B cell (primary cell): ENCODE data around the gene CHTOP. TPM values are rescaled to one million over a fixed set of nuclear protein-coding genes. Genes with fewer than 3 reads are reported as not detected.

Experiments
- ATAC-seq: fragments of 200-7000 bp; cut with Tn5 transposase; one replicate; pipeline ENCODE4 v1.10.0; 2021; ENCODE audit warnings: low read depth, mild to moderate bottlenecking, moderate number of reproducible peaks, moderate library complexity
- CTCF ChIA-PET: fragments of 350-600 bp; sonication (Branson Sonifier 250); formaldehyde crosslinking; loops from one replicate; lab custom pipeline; 2021; ENCODE audit warnings: antibody characterized with exemption, inconsistent platforms; lab: Charles Lee
- POLR2A ChIA-PET: fragments of 350-600 bp; sonication (Branson Sonifier 250); formaldehyde crosslinking; loops from one replicate; lab custom pipeline; 2021; ENCODE audit warnings: antibody characterized with exemption; lab: Charles Lee
- DNase-seq: peaks from one replicate; pipeline ENCODE4 v3.0.0; 2013
- H2AFZ ChIP-seq: 2 replicates; pipeline ENCODE4 v1.6.1; 2012; ENCODE audit warnings: mild to moderate bottlenecking, low read depth, low read length; ENCODE audit not compliant: insufficient read depth, poor library complexity, severe bottlenecking
- H3K27ac ChIP-seq, 2 donors: 1 replicate in 1 of 2; 2 replicates in 1 of 2; pipeline ENCODE4 v1.5.1; 2012 to 2013; ENCODE audit warnings: low read length in 2 of 2, mild to moderate bottlenecking in 2 of 2, moderate library complexity in 1 of 2
- H3K27me3 ChIP-seq, 4 experiments: fragments of 200-600 bp in 1 of 4; sonication (generic) in 1 of 4; replicated peaks in 1 of 4; 1 replicate in 2 of 4; 2 replicates in 2 of 4; pipeline versions ENCODE4 v1.6.1 to v1.7.0; 2013 to 2016; ENCODE audit warnings: low read length in 3 of 4, mild to moderate bottlenecking in 2 of 4, mixed read lengths in 1 of 4, moderate library complexity in 1 of 4; ENCODE audit not compliant: insufficient read depth in 4 of 4, control insufficient read depth in 3 of 4; ENCODE audit errors: control extremely low read depth in 1 of 4
- H3K36me3 ChIP-seq, 2 experiments: replicated peaks in 1 of 2; 1 replicate in 1 of 2; 2 replicates in 1 of 2; pipeline versions ENCODE4 v1.6.1 to v1.7.1; 2013; ENCODE audit warnings: low read length in 1 of 2; ENCODE audit not compliant: insufficient read depth in 2 of 2, control insufficient read depth in 1 of 2; ENCODE audit errors: control extremely low read depth in 1 of 2, extremely low read depth in 1 of 2
- H3K4me1 ChIP-seq, 2 donors: fragments of 200-600 bp in 1 of 2; sonication (generic) in 1 of 2; 1 replicate in 1 of 2; 2 replicates in 1 of 2; pipeline versions ENCODE4 v1.5.1 to v1.6.1; 2013 to 2017; ENCODE audit warnings: low read length in 2 of 2; ENCODE audit not compliant: control insufficient read depth in 2 of 2, insufficient read depth in 2 of 2
- H3K4me2 ChIP-seq: replicated peaks from 2 replicates; pipeline ENCODE3; 2012; ENCODE audit warnings: mild to moderate bottlenecking, low read depth, low read length; ENCODE audit not compliant: poor library complexity, severe bottlenecking
- H3K4me3 ChIP-seq, 5 experiments: fragments of 200-600 bp in 1 of 5; sonication (generic) in 1 of 5; 1 replicate in 3 of 5; 2 replicates in 2 of 5; pipeline versions ENCODE4 v1.5.1 to v1.7.0; 2011 to 2016; ENCODE audit warnings: low read length in 4 of 5, mild to moderate bottlenecking in 4 of 5, low read depth in 2 of 5, control low read depth in 1 of 5, moderate library complexity in 1 of 5; ENCODE audit not compliant: insufficient read depth in 1 of 5; ENCODE audit errors: control extremely low read depth in 1 of 5, extremely low read depth in 1 of 5
- H3K79me2 ChIP-seq: fragments of 200-600 bp; sonication (generic); one replicate; pipeline ENCODE4 v1.6.0; 2016; ENCODE audit warnings: low read length; ENCODE audit not compliant: control insufficient read depth, insufficient read depth
- H3K9ac ChIP-seq: fragments of 200-600 bp; sonication (generic); 2 replicates; pipeline ENCODE4 v1.6.1; 2017; ENCODE audit warnings: mild to moderate bottlenecking, low read length, moderate library complexity
- H3K9me3 ChIP-seq, 3 donors: one replicate each; pipeline versions ENCODE4 v1.6.1 to v1.7.1; 2013; ENCODE audit warnings: low read length in 2 of 3; ENCODE audit not compliant: control insufficient read depth in 2 of 3, insufficient read depth in 1 of 3; ENCODE audit errors: control extremely low read depth in 1 of 3
- H4K20me1 ChIP-seq: 2 replicates; pipeline ENCODE4 v1.6.0; 2012; ENCODE audit warnings: mild to moderate bottlenecking, low read length; ENCODE audit not compliant: insufficient read depth, control insufficient read depth, poor library complexity, severe bottlenecking
- H3K27ac Mint-ChIP-seq: one replicate; pipeline ENCODE4 v1.8.0; 2021; ENCODE audit warnings: mixed read lengths
- H3K27me3 Mint-ChIP-seq: one replicate; pipeline ENCODE4 v1.8.0; 2021; ENCODE audit warnings: mixed read lengths
- H3K4me1 Mint-ChIP-seq: one replicate; pipeline ENCODE4 v1.8.0; 2021; ENCODE audit warnings: mixed read lengths
- H3K4me3 Mint-ChIP-seq: one replicate; pipeline ENCODE4 v1.8.0; 2021; ENCODE audit warnings: mixed read lengths
- H3K9me3 Mint-ChIP-seq: one replicate; pipeline ENCODE4 v1.8.0; 2022; ENCODE audit warnings: mixed read lengths; ENCODE audit not compliant: insufficient read depth
- CTCF ChIP-seq: fragments of 200-600 bp; IDR thresholded peaks from one replicate; pipeline ENCODE4 v1.8.0; 2022; ENCODE audit warnings: antibody characterized with exemption, mild to moderate bottlenecking
- EZH2 ChIP-seq: IDR thresholded peaks from 2 replicates; pipeline ENCODE4 v1.6.1; 2012; ENCODE audit warnings: borderline replicate concordance, low read depth, mild to moderate bottlenecking, moderate library complexity, low read length; ENCODE audit not compliant: insufficient read depth, poor library complexity, severe bottlenecking
- WGBS: methylation state at CpG from one replicate; pipeline ENCODE4 v1.1.5; 2013; ENCODE audit warnings: missing lambda C conversion rate; ENCODE audit not compliant: insufficient coverage; 5-methylcytosine and 5-hydroxymethylcytosine counted together
- intact Hi-C: fragments of 100-400 bp; cut with micrococcal nuclease; formaldehyde crosslinking; loops from one replicate; pipeline ENCODE4 v1.10.0; 2022
- polyA plus RNA-seq: library from polyadenylated mRNA; depleted of rRNA; stranded (reverse); fragments of >200 nt; gene quantifications from 2 replicates; pipeline ENCODE4 v1.2.3, GENCODE V29; 2012
- total RNA-seq, 2 donors: library from RNA; stranded (reverse); fragments of 120-200 nt in 1 of 2; gene quantifications; 1 replicate in 1 of 2; 2 replicates in 1 of 2; pipeline versions ENCODE4 v1.2.3 to v1.2.4, GENCODE V29; 2013 to 2022

CHTOP gene
- total and polyA plus RNA-seq, 2 donors (not counting 1 experiment from before 2014, with no cell fraction given) = 87.0 to 156 TPM

- TF ChIP-seq EZH2 (no peak), CTCF (no peak)
- Mint-ChIP-seq H3K27me3 (peaks cover 59% of the 10 kb centered on the region), H3K4me1 (peaks cover 26% of the 10 kb centered on the region), H3K9me3 (no peaks in the 10 kb centered on the region), H3K4me3 (peak overlapping the region; percentile 94), H3K27ac (no peak overlapping the region)
- Histone ChIP-seq H3K9me3 (peaks cover 0 to 8% (median 0%) of the 10 kb centered on the region in 3 donors), H3K27ac (no peak overlapping the region), H3K36me3 (no peaks in the 10 kb centered on the region), H3K4me3 (peak overlapping the region in 1 of 5 experiments; percentile 48), H2AFZ (peak overlapping the region; percentile 86), H3K9ac (peak overlapping the region; percentile 63), H4K20me1 (no peaks in the 10 kb centered on the region), H3K4me2 (peak overlapping the region; percentile 88), H3K4me1 (peaks cover 26 to 30% of the 10 kb centered on the region in 2 donors), H3K79me2 (no peaks in the 10 kb centered on the region), H3K27me3 (peaks cover 0 to 37% (median 24%) of the 10 kb centered on the region in 4 experiments)
- POLR2A ChIA-PET = interaction anchor here (0.5 to 0.6 kb wide), 5 partner anchors 16 to 244 kb away, joined by 3 to 13 read pairs (median 4); no protein-coding TSS in a partner anchor
- 37% methylated on average over 5 of the region's 10 CpGs for WGBS
- ATAC-seq (no peak), DNase-seq (no peak)
- intact Hi-C loops = no loop called here
- CTCF ChIA-PET = interaction anchor here (0.8 to 6.4 kb wide), 5 partner anchors 8 to 307 kb away, joined by 3 to 50 read pairs (median 10); partner anchors contain the start of gene RAB13
Observed at GRCh38 chr1:153680120-153680403, 46.2 kb downstream of the CHTOP start.

- no peak overlapping the region for H3K27ac Mint-ChIP-seq
- Histone ChIP-seq H2AFZ (no peak overlapping the region), H3K9ac (no peak overlapping the region), H3K79me2 (no peaks in the 10 kb centered on the region), H3K27me3 (peaks cover 0 to 30% (median 18%) of the 10 kb centered on the region in 4 experiments), H3K27ac (no peak overlapping the region), H3K4me1 (peaks cover 23 to 25% of the 10 kb centered on the region in 2 donors), H3K4me2 (no peak overlapping the region), H3K4me3 (no peak overlapping the region), H3K36me3 (no peaks in the 10 kb centered on the region), H3K9me3 (peaks cover 0 to 8% (median 0%) of the 10 kb centered on the region in 3 donors), H4K20me1 (no peaks in the 10 kb centered on the region)
- peaks cover 22% of the 10 kb centered on the region for H3K4me1 Mint-ChIP-seq
- intact Hi-C loops = no loop called here
- WGBS = 98% methylated on average over 6 of the region's 7 CpGs
- ATAC-seq = no peak
- no peak overlapping the region for H3K4me3 Mint-ChIP-seq
- POLR2A ChIA-PET = no interaction called here
- H3K9me3 Mint-ChIP-seq = no peaks in the 10 kb centered on the region
- TF ChIP-seq EZH2 = no peak
- no peak for TF ChIP-seq CTCF
- CTCF ChIA-PET = no interaction called here
- DNase-seq = no peak
- peaks cover 54% of the 10 kb centered on the region for H3K27me3 Mint-ChIP-seq
Observed at GRCh38 chr1:153682730-153683129, 48.9 kb downstream of the CHTOP start.
